ENCODE measurements around the gene MXRA8. TPM values are rescaled to one million over a fixed set of nuclear protein-coding genes. Genes with fewer than 3 reads are reported as not detected.

The MXRA8 gene
- total RNA-seq, 1 experiment from 2014 or later = 9.6 TPM

GRCh38 chr1:1311107-1312104 lies 46.9 kb downstream of the MXRA8 start:
- Mint-ChIP-seq H3K36me3 (ENCODE audit: insufficient read depth in 1 of 3, low read depth in 3 of 3) (peaks cover 7 to 40% (median 39%) of the 10 kb centered on the region in 3 experiments), H3K27ac (no peak overlapping the region; a peak in 1 of 7 replicates), H3K9me3 (no peaks in the 10 kb centered on the region; a peak in 1 of 5 replicates), H3K27me3 (ENCODE audit: low read depth) (peaks cover 3% of the 10 kb centered on the region; the same call in 1 of the 2 replicates), H3K4me3 (no peak overlapping the region; a peak in 1 of 5 replicates), H3K4me1 (peaks cover 16 to 27% of the 10 kb centered on the region in 2 experiments)
- Histone ChIP-seq H4K5ac (ENCODE audit: insufficient read length, low read depth, low read length) (no peak overlapping the region), H3K4me1 (ENCODE audit: insufficient read depth, low read length) (peaks cover 5% of the 10 kb centered on the region; the same call in 1 of the 2 replicates), H3K9me3 (ENCODE audit: control insufficient read depth, low read depth, low read length) (no peaks in the 10 kb centered on the region), H3K27ac (ENCODE audit: insufficient read length, low read depth, low read length) (no peak overlapping the region), H2AFZ (ENCODE audit: low read length) (no peak overlapping the region), H2BK12ac (ENCODE audit: insufficient read length, low read depth, low read length) (no peak overlapping the region), H3K23ac (ENCODE audit: insufficient read length, low read depth, low read length) (no peak overlapping the region), H3K27me3 (ENCODE audit: insufficient read depth, low read length) (no peaks in the 10 kb centered on the region), H2BK5ac (ENCODE audit: insufficient read length, low read length) (no peak overlapping the region), H3K23me2 (ENCODE audit: insufficient read length, low read depth, low read length, poor library complexity, severe bottlenecking) (peaks cover 15% of the 10 kb centered on the region), H3K79me2 (ENCODE audit: insufficient read depth, low read length) (no peaks in the 10 kb centered on the region), H3K18ac (ENCODE audit: insufficient read length, low read depth, low read length) (no peak overlapping the region), H2BK15ac (ENCODE audit: low read depth, low read length) (no peak overlapping the region), H2AK5ac (ENCODE audit: insufficient read length, low read length) (no peak overlapping the region), H2BK20ac (ENCODE audit: low read depth, low read length, poor library complexity, severe bottlenecking) (no peak overlapping the region), H3K9ac (ENCODE audit: extremely low read depth, insufficient read length, low read length) (no peak overlapping the region), H4K91ac (ENCODE audit: insufficient read length, low read depth, low read length) (no peak overlapping the region), H3K79me1 (ENCODE audit: insufficient read depth, low read depth, low read length, poor library complexity, severe bottlenecking) (no peaks in the 10 kb centered on the region), H4K20me1 (ENCODE audit: control insufficient read depth, insufficient read depth, insufficient read length) (no peaks in the 10 kb centered on the region), H3T11ph (ENCODE audit: low read length) (no peak overlapping the region), H2BK120ac (ENCODE audit: low read depth, low read length, poor library complexity, severe bottlenecking) (no peak overlapping the region), H3K4ac (ENCODE audit: low read depth, low read length) (no peak overlapping the region), H4K8ac (replicated peaks; ENCODE audit: insufficient read length, low read depth, low read length) (no peak overlapping the region), H3K14ac (ENCODE audit: insufficient read depth, low read length) (no peak overlapping the region), H3K56ac (ENCODE audit: insufficient read length, low read depth, low read length) (no peak overlapping the region), H3K4me2 (ENCODE audit: insufficient read depth, insufficient read length, low read length) (no peak overlapping the region)
- WGBS (ENCODE audit: extremely low coverage, insufficient read length, low lambda C conversion rate) = no CpG with 5 or more reads among the region's 22 CpGs
- no peak for TF ChIP-seq CTCF (conservative IDR thresholded peaks at IDR 0.05)
- no peak for DNase-seq

Measured in H9 (cell line).